GM19452 (cell line): Measurements from ENCODE around the gene QRICH2.

Experiments used
- ATAC-seq: cut with Tn5 transposase; IDR thresholded peaks from one replicate; pipeline ENCODE4 v1.9.1; 2021; ENCODE audit not compliant: unreplicated experiment

QRICH2 gene

GRCh38 chr17:76279742-76280287 is 28.3 kb downstream of the QRICH2 start:
- no peak for ATAC-seq

- ATAC-seq: no peak
These were observed 28.9 kb downstream of the QRICH2 start for GRCh38 chr17:76278952-76279741.

- no peak for ATAC-seq
These were observed 29.7 kb downstream of the QRICH2 start for GRCh38 chr17:76278268-76278908.

- ATAC-seq: no peak
These were observed 30.5 kb downstream of the QRICH2 start for GRCh38 chr17:76277300-76278267.

- ATAC-seq: no peak
These were observed 31.4 kb downstream of the QRICH2 start for GRCh38 chr17:76276461-76277299.

- ATAC-seq: no peak
These were observed 32.0 kb downstream of the QRICH2 start for GRCh38 chr17:76276069-76276431.

- no peak for ATAC-seq
These were observed 32.6 kb downstream of the QRICH2 start for GRCh38 chr17:76275382-76276068.

- ATAC-seq: no peak
These were observed 33.7 kb downstream of the QRICH2 start for GRCh38 chr17:76274112-76274956.

- ATAC-seq: no peak
These were observed 34.5 kb downstream of the QRICH2 start for GRCh38 chr17:76273445-76274111.

- peak; percentile 20 for ATAC-seq
These were observed 35.3 kb downstream of the QRICH2 start for GRCh38 chr17:76272541-76273444.

- ATAC-seq: peak; percentile 48
These were observed 36.2 kb downstream of the QRICH2 start for GRCh38 chr17:76271669-76272540.

GRCh38 chr17:76270770-76271668 is 37.1 kb downstream of the QRICH2 start:
- ATAC-seq: peak; percentile 0

GRCh38 chr17:76270127-76270592 is 37.9 kb downstream of the QRICH2 start:
- no peak for ATAC-seq

GRCh38 chr17:76268991-76269981 is 38.8 kb downstream of the QRICH2 start:
- ATAC-seq: no peak
